NCI-H1417 (cell line): ENCODE results near the gene FOXP2.
"Not testable (repeated sequence)": the region's sequence is repeated elsewhere in the genome, so short reads cannot be mapped to it uniquely, and the experiment has no call there.

Experiments
- DNase-seq, 3 experiments: peaks; one replicate each; lab custom pipeline; 2025; lab: John Stamatoyannopoulos, UW

Gene FOXP2

GRCh38 chr7:114502454-114503254 is 88.0 kb downstream of the FOXP2 start:
- peak in 2 of 3 experiments; percentile 27 to 65 for DNase-seq

GRCh38 chr7:114504586-114504985 is 90.0 kb downstream of the FOXP2 start:
- no peak for DNase-seq

- no peak for DNase-seq
Observed at GRCh38 chr7:114507381-114507780, 92.8 kb downstream of the FOXP2 start.

GRCh38 chr7:114508086-114508485 is 93.5 kb downstream of the FOXP2 start:
- DNase-seq: no peak

- DNase-seq: not testable (repeated sequence)
Observed at GRCh38 chr7:114510824-114511223, 96.2 kb downstream of the FOXP2 start.

- peak in 1 of 3 experiments; percentile 64 for DNase-seq
Observed at GRCh38 chr7:114519240-114519639, 104.6 kb downstream of the FOXP2 start.

- DNase-seq: no peak
Observed at GRCh38 chr7:114522081-114522480, 107.5 kb downstream of the FOXP2 start.

- DNase-seq: no peak
Observed at GRCh38 chr7:114527589-114527988, 113.0 kb downstream of the FOXP2 start.

- peak; percentile 78 to 98 (median 82) for DNase-seq
Observed at GRCh38 chr7:114530057-114530611, 115.5 kb downstream of the FOXP2 start.

GRCh38 chr7:114531326-114531725 is 116.7 kb downstream of the FOXP2 start:
- peak in 1 of 3 experiments; percentile 33 for DNase-seq

- peak; percentile 61 to 89 (median 74) for DNase-seq
Observed at GRCh38 chr7:114533131-114533530, 118.5 kb downstream of the FOXP2 start.

- DNase-seq: no peak
Observed at GRCh38 chr7:114534953-114535352, 120.3 kb downstream of the FOXP2 start.

GRCh38 chr7:114539575-114539974 is 125.0 kb downstream of the FOXP2 start:
- DNase-seq: peak; percentile 17 to 59 (median 20)

- no peak for DNase-seq
Observed at GRCh38 chr7:114540291-114540690, 125.7 kb downstream of the FOXP2 start.

GRCh38 chr7:114547346-114547745 is 132.7 kb downstream of the FOXP2 start:
- DNase-seq: not testable (repeated sequence)

- no peak for DNase-seq
Observed at GRCh38 chr7:114548081-114548980, 133.7 kb downstream of the FOXP2 start.

- peak in 2 of 3 experiments; percentile 35 to 44 for DNase-seq
Observed at GRCh38 chr7:114554781-114555537, 140.3 kb downstream of the FOXP2 start.

GRCh38 chr7:114567416-114567815 is 152.8 kb downstream of the FOXP2 start:
- DNase-seq: no peak

- DNase-seq: peak in 1 of 3 experiments; percentile 30
Observed at GRCh38 chr7:114569220-114569619, 154.6 kb downstream of the FOXP2 start.

GRCh38 chr7:114574384-114574783 is 159.8 kb downstream of the FOXP2 start:
- no peak for DNase-seq

GRCh38 chr7:114575098-114575497 is 160.5 kb downstream of the FOXP2 start:
- no peak for DNase-seq

GRCh38 chr7:114580963-114581362 is 166.3 kb downstream of the FOXP2 start:
- DNase-seq: not testable (repeated sequence)
